Non-pigmented ciliary epithelial cell (primary cell): ENCODE results near the gene CELSR1.

Source experiments
- DNase-seq: peaks from one replicate; pipeline ENCODE4 v3.0.0-alpha.2; 2010; ENCODE audit warnings: low read depth

Gene CELSR1

DNA sequence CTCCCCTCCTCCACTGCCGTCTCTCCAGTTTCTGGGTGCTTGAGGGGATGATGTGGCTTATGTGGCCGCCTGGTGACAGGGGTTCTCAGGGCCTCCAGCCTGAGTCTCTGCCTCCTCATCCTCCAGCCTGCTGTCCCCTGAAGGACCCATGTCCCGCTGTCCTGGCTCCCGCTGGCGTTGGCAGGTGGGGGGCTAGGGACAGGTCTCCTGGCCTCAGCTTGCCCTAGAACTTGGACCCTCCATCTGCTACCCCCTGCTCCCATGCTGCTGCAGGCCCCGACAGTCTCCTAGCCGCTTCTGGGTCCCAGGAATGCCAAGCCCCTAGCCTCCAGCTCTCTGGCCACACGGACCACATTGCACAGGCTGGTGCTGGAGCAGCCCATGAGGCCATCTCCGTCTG lies 13.9 kb upstream of the CELSR1 start:
- no peak for DNase-seq

DNA sequence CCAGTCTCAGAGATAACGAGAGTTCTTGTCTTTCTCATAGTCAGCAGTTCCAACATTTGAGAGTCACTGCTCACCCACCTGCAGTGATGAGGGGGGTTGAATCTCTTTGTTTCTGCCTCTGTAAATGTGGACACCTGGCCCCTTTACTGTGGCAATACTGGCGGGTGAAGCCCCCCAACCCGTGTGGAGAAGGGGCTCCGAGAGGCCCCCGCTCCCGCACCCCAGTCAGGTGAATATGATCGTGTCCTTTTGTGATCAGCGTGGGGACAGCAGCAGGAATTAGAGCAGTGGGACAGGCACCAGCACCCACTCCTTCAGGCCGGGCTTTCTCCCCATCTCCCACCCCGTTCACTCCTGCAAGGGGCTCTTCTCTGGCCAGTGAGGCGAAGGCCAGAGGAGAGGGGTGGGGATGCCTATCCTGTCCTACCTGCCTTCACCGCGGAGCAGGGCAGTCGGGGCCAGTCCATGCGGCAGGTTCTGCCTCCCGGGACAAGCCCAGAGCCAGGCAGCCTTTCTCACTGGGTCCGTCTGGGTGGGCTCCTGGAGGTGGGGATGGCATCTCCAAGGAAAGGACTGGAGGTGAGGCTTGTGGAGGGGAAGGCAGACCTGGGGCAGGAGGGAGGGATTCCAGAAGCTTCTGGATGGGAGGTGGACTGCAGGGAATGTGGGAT lies 12.7 kb upstream of the CELSR1 start:
- no peak for DNase-seq

DNA sequence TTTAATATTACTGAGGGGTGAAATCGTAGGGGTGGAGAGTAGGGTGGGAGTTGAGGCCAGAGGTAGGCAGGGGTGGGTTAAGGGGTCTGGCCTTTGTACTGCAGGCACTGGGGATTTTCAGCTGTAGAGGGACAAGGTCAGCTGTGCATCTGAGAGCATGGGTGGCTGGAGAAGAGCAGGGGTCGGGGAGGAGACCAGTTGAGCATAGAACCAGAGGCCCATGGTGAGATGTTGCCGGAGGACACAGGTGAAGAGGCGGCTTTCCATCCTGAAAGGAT lies 12.1 kb upstream of the CELSR1 start:
- DNase-seq, result no peak

DNA sequence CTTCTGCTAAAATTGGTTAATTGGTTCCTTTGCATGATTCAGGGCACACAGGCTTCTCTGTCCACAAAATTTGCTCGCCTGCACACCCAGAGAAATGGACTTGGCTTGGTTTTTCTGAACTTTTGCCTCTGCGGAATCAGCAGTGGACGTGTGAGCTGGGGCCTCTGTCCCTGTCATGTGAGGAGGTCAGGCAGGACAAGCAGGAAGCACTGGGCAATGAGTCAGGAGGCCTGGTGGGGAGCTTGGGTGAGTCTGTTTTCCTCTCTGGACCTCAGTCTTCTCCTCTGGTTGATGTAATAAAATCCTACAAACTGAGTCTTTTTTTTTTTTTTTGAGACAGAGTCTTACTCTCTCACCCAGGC lies 10.4 kb upstream of the CELSR1 start:
- DNase-seq, result peak; percentile 64

DNA sequence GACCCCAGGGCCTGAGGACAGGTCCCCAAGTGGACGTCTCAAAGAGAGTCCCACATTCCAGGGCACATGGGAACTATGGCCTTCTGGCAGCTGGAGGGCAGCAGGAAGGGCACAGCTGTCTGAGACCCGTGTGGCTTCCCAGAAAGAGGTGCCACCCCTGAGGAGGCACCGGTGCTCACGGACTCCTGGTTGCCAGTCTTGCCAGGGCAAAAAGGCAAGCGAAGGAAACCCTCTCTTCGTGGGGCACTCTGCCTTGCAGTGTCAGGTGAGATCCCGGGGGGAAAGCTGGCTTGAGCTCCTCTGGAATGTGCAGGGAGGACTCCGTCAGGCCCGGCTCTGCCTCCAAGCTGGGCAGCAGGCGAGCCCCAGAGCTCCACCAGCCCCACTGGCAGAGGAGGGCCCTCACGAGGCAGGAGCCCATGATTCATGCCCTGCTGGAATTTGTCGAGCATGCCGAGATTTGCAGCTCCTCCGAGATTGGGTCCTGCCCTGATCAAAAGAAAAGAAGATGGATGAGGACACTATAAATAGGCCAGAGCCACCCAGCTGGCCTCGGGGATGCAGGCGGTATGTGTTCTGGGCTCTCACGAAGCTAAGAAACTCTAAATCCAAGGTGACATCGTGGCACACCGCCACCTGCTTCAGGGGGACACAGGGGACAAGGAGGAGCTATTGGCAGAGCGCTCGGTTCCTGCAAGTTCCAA lies 9.9 kb upstream of the CELSR1 start:
- no peak for DNase-seq

DNA sequence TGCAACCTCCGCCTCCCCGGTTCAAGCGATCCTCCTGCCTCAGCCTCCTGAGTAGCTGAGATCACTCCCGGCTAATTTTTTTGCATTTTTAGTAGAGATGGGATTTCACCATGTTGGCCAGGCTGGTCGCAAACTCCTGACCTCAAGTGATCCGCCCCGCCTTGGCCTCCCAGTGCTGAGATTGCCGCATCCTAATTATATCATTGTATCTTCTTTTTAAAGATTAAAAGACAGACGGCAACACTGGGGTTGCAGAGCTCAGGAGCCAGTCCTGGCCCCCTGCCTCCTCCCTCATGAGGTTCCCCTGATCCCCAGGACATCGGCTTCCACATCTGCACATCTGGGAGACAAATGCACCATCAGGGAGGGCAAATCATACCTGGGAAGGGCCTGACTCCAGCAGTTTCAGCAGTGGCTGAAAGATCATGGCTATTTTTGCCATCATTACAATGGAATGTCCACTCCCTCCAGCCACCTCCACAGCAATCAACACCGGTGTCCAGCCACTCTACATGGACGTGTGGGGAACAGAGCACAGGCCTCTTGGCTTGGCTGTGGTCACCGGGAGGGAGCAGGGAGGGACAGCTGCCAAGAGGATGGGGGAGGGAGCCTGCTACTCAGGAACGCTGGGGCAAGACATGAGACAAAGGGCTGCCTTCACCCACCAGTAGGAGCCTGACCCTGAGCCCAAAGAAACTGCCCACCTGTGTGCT lies 9.2 kb upstream of the CELSR1 start:
- DNase-seq, result no peak

DNA sequence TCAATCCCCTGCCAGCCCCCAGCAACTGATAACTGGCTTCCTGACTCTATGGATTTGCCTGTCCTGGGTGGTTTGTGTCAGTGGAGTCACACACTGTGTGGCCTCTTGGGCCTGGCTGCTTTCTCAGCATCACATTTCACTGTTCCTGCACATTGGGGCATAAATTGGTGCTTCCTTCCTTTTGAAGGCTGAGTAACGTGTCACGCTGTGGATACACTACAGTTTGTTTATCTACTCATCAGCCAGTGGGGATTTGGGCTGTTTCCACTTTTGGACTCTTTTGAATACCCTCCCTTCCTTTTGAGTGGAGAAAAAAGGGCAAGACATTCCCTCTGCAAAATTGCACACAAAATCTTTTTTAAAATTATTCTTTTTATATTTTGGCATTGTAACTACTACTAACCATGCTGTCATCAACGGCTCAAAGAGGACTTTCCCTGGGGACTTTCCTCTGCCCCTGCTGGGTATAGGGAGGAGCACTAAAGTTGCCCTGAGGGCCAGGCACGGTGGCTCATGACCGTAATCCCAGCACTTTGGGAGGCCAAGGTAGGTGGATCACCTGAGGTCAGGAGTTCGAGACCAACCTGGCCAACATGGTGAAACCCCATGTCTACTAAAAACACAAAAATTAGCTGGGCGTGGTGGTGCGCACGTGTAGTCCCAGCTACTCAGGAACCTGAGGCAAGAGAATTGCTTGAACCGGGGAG lies 7.8 kb upstream of the CELSR1 start:
- no peak for DNase-seq

DNA sequence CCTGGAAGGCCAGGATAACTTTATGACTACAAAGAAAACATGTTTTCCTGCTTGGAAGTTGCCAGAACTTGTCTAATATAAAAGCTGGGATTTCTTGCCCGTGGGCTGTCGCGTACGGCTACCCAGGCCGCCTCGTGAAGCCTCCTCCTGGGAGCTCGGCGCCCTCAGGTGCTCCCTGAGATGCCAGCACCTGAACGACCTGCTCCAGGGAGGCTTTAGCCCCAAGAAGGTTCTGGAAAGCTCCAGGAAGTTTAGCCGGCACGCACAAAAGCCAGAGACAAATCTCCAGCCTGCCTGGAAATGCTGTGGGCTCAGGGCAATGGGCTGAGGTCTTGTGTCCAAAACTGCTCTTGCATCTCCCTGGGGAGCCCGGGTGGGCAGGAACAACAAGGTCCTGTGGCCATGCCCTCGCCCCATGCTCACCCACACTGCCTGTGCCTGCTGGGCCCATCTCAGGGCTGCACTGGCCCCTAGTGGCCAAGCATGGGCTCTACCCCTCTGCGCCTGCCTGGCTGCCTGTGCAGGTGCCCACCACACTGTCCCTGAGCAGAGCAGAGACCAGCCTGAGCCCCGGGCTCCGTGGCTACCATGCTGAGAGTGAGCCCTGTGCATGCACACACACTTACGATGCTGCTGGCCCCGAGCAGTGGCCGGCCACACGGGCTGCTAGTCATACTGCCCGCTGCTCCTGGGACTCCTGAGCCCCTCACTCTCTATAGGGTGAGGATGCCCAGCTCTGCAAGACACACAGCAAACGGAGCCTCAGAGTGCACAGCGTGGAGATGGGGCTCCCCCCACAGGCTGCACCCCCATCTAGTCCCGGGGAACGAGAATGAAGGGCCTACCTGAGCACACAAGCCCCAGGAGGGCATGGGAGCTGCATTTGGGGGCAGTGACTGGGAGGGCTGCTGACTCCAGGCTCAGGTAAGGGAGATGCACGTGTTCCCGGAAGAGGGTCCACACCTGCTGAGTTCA lies 4.9 kb upstream of the CELSR1 start:
- no peak for DNase-seq

DNA sequence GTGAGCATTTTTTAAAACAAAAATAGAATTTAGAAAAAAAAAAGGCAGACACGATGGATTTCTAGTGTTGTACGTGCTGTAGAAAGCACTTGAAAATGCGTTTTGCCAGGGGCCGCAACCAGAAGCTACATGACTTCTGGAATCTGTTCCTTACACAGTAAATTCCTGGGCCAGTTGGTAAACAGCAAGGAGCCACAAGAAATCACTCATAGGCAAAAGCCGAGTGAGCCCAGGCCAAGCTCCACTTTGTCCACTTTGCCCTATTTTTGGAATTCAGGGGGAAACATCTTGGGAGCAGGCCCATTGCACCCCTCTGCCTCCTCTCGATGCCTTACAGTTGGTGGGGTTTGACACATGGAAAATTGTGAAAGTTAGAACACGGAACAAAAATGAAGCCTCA lies 4.1 kb upstream of the CELSR1 start:
- DNase-seq, result no peak

DNA sequence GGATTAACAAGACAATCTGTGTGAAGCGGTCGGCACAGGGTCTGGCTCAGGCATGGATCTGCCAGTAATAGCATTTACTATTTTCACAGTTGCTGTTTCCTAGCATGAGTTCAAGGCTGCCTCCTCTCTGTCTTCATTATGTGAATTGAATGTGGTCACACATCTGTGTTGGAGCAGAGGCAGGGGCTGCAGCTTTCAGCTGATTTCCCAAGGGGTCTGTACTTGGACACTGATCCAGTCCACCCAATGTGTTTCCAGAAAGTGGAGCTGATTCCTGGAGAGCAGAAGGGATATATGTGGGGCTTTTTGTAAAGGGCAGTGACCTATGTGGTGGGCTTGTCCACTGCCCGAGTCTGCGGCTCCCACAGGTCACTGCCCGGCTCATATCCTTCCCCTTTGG lies 3.5 kb upstream of the CELSR1 start:
- no peak for DNase-seq

DNA sequence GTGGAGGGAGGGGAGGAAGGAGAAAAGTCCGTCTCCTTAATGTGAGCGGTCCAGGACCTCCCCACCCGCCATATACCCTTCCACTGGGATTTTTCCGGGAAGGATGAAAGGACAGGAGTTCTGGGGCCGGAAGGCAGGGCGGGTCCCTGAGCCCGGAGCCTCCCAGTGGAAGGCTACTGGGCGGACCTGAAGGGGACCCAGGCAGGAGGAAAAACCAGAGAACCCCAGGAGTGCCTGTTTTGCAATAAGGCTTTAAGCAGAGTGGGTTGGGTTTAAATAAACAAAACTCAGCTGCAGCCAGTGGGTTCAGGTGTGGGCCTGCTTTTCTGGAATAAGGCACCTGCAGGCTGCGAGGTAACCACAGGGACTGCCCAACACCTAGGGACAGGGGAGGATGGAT lies 1.7 kb upstream of the CELSR1 start:
- DNase-seq, result no peak

DNA sequence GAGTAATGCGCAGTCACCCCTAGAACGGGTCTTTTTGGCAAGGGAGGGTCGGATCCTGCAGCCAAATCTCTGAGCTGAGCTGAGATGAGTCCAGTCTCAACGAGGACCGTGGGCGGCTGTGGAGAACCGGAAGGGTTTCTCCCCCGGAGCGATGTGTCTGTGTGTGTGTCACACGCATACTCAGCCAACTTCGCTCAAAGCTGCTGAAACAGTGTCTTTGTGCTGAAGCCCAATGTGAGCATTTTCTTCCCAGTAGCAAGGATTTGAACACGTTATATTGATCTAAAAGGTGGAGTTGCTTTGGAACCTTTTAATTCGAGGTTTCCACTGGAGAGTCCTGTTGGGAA lies 1.4 kb upstream of the CELSR1 start:
- DNase-seq, result no peak

DNA sequence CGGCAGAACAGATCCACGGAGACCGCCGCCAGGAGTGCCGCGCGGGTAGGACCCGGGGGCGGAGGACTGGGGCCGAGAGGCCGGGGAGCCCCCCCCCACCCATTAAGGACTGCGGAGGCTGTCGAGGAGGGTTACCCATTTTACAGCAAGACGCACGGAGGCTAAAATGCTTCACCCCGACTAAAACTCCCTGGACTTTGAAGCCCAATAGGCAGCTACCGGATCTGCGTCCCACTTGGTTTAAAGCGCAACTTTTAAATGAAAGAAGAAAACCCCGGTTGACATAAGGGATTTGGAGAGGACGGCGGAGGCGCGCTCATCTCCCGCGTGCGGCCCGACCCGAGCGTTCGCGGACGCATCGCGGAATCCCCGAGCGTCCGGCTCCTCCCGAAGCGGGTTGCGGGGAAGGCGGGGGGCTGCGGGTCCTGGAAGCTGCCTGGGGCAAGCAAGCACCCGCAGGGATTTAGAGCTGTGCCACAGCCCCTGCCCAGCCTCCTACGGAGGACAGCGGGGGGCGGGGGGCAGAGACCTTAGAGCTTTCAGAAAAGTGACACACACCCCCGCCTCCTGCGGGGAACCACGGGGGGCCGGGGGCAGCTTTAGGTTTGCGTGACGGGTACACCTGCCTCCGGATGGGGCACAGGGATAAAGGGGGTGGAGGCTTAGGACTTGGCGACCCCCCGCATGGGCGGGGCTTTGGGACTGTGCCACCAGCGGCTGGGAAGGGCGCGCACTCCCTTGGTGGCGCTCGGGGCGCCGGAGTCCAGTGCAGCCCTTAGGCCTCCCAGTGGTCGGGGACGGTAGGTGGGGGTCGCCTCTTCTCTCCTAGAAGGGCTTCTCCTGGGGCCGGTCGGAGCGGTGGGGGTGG lies 760 bp upstream of the CELSR1 start:
- no peak for DNase-seq

DNA sequence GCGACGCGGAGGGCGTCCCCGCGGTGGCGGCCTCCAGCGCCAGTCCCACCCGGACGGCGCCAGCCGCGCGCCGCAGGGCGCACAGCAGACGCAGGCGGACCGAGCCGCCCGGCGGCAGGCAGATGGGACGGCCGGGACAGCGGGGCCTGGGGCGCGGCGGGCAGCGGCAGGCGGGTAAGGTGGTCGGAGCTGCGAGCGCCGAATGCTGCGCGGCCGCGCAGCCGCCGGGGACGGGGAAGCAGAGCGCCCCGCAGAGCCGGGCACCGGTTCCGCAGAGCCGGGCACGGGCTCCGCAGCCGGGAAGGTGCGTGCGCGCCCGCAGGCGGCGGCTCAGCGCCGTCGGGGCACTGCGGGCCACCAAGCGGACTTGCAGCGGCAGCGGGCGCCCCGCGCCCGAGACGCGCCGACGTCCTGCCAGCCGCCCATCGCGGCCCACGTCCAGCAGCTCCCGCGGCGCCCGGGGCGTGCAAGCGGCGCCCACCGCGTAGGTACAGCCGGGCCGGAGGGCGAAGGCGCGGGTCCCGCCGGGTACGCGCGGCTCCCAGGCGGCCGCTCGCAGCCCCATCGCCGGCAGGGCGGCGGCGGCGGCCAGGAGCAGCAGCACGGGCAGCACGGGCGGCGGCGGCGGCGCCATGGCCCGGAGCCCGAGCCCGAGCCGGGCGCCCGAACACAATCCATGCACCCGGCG lies 739 bp downstream of the CELSR1 start:
- DNase-seq, result no peak

DNA sequence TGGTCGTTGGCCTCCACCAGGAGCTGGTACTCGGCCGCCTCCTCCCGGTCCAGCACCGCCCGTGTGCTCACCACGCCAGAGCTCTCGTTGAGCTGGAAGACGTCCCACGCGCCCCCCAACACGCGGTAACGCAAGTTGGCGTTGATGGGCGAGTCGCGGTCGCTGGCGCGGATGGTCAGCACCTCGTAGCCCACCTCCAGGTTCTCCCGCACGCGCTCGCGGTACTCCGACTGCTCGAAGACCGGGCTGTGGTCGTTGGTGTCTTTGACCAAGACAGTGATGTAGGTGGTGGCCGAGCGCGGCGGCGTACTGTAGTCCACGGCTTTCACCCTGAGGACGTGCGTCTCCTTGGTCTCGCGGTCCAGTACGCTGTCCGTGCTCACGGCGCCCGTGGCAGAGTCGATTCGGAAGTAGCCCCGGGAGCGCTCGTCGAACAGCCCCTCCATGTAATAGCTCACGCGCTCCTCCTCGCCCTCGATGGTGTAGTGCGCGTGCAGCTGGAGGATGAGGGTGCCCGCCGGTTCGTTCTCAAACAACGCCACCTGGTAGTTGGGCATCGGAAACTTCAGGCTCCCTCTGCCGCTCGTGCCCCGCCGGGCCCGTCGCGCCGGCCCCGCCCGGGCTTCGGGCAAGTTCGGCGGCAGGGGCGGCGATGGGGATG lies 1.4 kb downstream of the CELSR1 start:
- DNase-seq, result no peak

DNA sequence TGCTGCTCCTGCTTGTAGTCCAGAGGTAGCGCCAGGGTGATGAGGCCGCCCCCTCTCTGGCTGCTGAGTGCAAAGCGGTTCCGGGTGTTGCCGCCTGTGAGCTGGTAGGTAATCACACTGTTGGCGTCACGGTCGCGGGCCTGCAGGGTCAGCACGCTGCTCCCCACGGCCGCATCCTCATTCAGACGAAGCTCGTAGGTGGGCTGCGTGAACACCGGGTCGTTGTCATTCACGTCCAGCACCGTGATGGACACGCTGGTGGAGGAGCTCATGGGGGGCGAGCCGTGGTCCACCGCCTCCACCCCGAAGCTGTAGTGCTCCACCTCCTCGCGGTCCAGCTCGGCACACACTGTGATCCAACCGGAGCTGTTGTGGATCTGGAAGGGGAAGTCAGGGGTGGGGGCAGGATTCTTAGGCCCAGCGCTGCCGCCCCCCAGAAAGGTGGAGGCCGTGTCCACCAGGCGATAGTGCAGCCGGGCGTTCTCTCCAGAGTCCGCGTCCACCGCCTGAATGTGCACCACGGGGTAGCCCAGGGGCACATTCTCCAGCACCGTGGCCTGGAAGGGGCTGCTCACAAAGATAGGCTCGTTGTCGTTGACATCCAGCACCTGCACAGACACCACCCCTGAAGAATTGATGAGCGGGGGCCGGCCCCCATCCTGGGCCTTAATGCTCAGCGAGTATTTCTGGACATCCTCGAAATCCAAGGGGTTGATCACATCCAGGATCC lies 2.4 kb downstream of the CELSR1 start:
- DNase-seq, result no peak

DNA sequence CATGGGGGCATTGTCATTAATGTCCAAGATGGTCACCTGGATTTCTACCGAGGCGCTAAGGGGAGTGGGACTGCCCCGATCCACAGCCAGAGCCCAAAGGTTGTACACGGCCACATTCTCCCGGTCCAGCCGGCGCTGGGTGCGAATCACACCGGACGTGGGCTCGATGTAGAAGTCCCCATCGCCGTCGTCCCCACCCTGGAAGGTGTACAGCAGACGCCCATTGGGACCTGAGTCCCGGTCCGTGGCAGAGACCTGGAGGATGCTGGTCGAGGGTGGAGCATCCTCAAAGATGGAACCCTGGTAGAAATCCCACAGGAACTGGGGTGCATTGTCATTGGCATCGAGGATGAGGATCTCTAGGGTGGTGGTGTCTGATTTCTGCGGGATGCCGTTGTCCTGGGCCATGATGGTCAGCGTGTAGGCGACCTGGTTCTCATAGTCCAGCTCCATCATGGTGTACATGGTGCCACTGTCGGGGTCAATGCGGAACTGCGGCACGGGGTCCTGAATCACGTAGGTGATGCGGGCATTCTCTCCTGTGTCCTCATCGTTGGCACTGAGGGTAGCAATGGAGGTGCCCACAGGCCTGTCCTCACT lies 3.1 kb downstream of the CELSR1 start:
- DNase-seq, result no peak

DNA sequence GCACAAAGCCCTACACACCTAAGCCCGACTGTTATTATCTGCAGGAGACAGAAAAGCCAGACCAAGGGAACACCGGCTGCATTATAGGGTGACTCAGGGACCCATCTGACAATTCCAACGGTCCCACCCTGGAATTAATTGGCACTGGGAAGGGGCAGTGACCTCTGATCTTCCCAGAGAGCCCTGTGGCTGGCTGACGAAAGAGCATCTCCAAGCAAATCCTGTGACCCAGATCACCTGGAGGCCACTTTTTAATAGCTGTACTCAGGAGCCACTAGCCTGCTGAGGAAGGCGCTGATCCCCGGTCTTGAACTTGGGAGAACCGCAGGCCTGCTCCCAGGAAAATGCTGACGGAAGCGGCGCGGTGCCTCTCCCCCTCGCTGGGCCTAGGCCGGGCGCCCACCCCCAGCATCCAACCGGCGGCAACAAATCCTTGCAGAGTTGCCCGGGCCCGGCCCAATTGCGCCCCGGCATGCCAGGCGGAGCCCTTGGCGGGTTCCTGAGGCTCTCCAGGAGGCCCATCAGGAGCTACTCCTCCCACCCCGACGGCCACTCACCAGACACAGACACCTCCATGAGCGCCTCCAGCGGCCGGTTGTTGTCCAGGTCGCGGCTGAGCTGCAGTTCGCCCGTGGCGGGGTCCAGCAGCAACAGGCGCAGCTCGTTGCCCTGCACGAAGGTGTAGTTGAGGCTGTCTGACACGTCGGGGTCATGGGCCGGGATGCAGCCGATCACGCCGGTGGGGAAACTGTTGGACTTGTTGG lies 4.2 kb downstream of the CELSR1 start:
- no peak for DNase-seq
